PC-9 (cell line): ENCODE data around the gene ABHD1. TPM values are rescaled to one million over a fixed set of nuclear protein-coding genes. Genes with fewer than 3 reads are reported as not detected.

Source experiments
- BruUV-seq: library from RNA; stranded (reverse); fragments of 400-500 nt; replicated peaks from 2 replicates; lab custom pipeline; 2021; lab: Mats Ljungman, UMichigan
- CTCF ChIA-PET: fragments of 300-600 bp; sonication (Branson Sonifier 250); formaldehyde crosslinking; loops from one replicate; lab custom pipeline; 2022; ENCODE audit warnings: antibody characterized with exemption; lab: Charles Lee
- POLR2A ChIA-PET: fragments of 300-600 bp; sonication (Branson Sonifier 250); formaldehyde crosslinking; loops from one replicate; lab custom pipeline; 2022; ENCODE audit warnings: antibody characterized with exemption; ENCODE audit not compliant: unreplicated experiment; lab: Charles Lee
- DNase-seq, 2 experiments: peaks; one replicate each; pipeline versions ENCODE4 v3.0.0 to v3.0.0-alpha.2; 2015 to 2022; ENCODE audit warnings: mixed read lengths in 1 of 2
- H2AFZ ChIP-seq: fragments of 200-600 bp; sonication (generic); 2 replicates; pipeline ENCODE4 v1.8.1; 2017; ENCODE audit warnings: antibody characterized with exemption
- H3F3A ChIP-seq: fragments of 200-600 bp; sonication (generic); 2 replicates; pipeline ENCODE4 v1.8.1; 2017; ENCODE audit warnings: antibody characterized with exemption, mild to moderate bottlenecking, low read depth; ENCODE audit not compliant: insufficient read depth
- H3K27ac ChIP-seq: fragments of 200-600 bp; sonication (generic); 2 replicates; pipeline ENCODE4 v1.6.1; 2016; ENCODE audit warnings: mixed run types
- H3K27me3 ChIP-seq: fragments of 200-600 bp; sonication (generic); 2 replicates; pipeline ENCODE4 v1.6.1; 2016; ENCODE audit warnings: low read depth, mixed run types; ENCODE audit not compliant: insufficient read depth
- H3K36me3 ChIP-seq: fragments of 200-600 bp; sonication (generic); 2 replicates; pipeline ENCODE4 v1.6.1; 2016; ENCODE audit warnings: low read depth, mixed run types
- H3K4me1 ChIP-seq: fragments of 200-600 bp; sonication (generic); replicated peaks from 2 replicates; pipeline ENCODE4 v1.6.1; 2016; ENCODE audit warnings: mixed run types; ENCODE audit not compliant: insufficient read depth
- H3K4me2 ChIP-seq: fragments of 200-600 bp; sonication (generic); 2 replicates; pipeline ENCODE4 v1.6.1; 2017; ENCODE audit warnings: mixed run types
- H3K4me3 ChIP-seq: fragments of 200-600 bp; sonication (generic); 2 replicates; pipeline ENCODE4 v1.6.1; 2016; ENCODE audit warnings: mixed run types
- H3K79me2 ChIP-seq: fragments of 200-600 bp; sonication (generic); 2 replicates; pipeline ENCODE4 v1.6.1; 2017; ENCODE audit warnings: low read depth, mixed run types
- H3K9me2 ChIP-seq: fragments of 200-600 bp; sonication (generic); 2 replicates; pipeline ENCODE4 v1.8.1; 2017; ENCODE audit warnings: mild to moderate bottlenecking; ENCODE audit not compliant: insufficient read depth
- H3K9me3 ChIP-seq: fragments of 200-600 bp; sonication (generic); 2 replicates; pipeline ENCODE4 v1.8.1; 2016; ENCODE audit warnings: low read depth; ENCODE audit not compliant: insufficient read depth
- H4K20me1 ChIP-seq: fragments of 200-600 bp; sonication (generic); 2 replicates; pipeline ENCODE4 v1.8.1; 2017; ENCODE audit not compliant: insufficient read depth
- CTCF ChIP-seq: fragments of 200-600 bp; sonication (generic); conservative IDR thresholded peaks from 2 replicates; pipeline ENCODE4 v1.6.1; 2017; ENCODE audit warnings: mixed run types, antibody characterized with exemption, mild to moderate bottlenecking, moderate library complexity
- EZH2 ChIP-seq: fragments of 200-600 bp; sonication (generic); IDR thresholded peaks from 2 replicates; pipeline ENCODE4 v1.8.0; 2017; ENCODE audit warnings: antibody characterized with exemption, low read depth
- intact Hi-C: fragments of 100-400 bp; cut with micrococcal nuclease; formaldehyde crosslinking; loops from one replicate; pipeline ENCODE4 v1.10.0; 2022; ENCODE audit not compliant: unreplicated experiment
- total RNA-seq: library from RNA; stranded (reverse); gene quantifications from 2 replicates; pipeline ENCODE4 v1.2.3, GENCODE V29; 2021

The ABHD1 gene
- total RNA-seq, 1 experiment from 2014 or later: not detected

- peak overlapping the region; percentile 89 for H3K4me2 ChIP-seq
- 0 out of 2 replicates have a peak, but pooled peaks cover 8% of the 10 kb centered on the region for H3K36me3 ChIP-seq
- no peak for TF ChIP-seq EZH2
- no peak for TF ChIP-seq CTCF
- no peaks in the 10 kb centered on the region for H3K9me3 ChIP-seq
- ChIA-PET CTCF (no interaction called here), POLR2A (no interaction called here)
- peaks cover 10% of the 10 kb centered on the region for H3K4me1 ChIP-seq
- peaks cover 7% of the 10 kb centered on the region; the same call in 1 of the 2 replicates for H4K20me1 ChIP-seq
- DNase-seq: no peak
- TSS peak; percentile 74 for BruUV-seq
- intact Hi-C loops: loop anchor here (1.0 to 10.0 kb wide), 2 partner anchors 80 to 186 kb away; partner anchors contain the start of genes ATRAID, CAD and SLC5A6
- H3K27me3 ChIP-seq: no peaks in the 10 kb centered on the region
- peaks cover 19% of the 10 kb centered on the region for H3K79me2 ChIP-seq
- peaks cover 3% of the 10 kb centered on the region; the same call in 1 of the 2 replicates for H3F3A ChIP-seq
- H3K27ac ChIP-seq: peak overlapping the region; percentile 12; the same call in 1 of the 2 replicates
- H3K4me3 ChIP-seq: peak overlapping the region; percentile 83; the same call in 1 of the 2 replicates
- no peaks in the 10 kb centered on the region for H3K9me2 ChIP-seq
- H2AFZ ChIP-seq: peak overlapping the region; percentile 94
Observed at GRCh38 chr2:27134781-27135477, 11.3 kb downstream of the ABHD1 start.

GRCh38 chr2:27135478-27135955 is 11.9 kb downstream of the ABHD1 start:
- Histone ChIP-seq H3K4me2 (no peak overlapping the region), H3K27ac (no peak overlapping the region), H3K9me3 (no peaks in the 10 kb centered on the region), H3K9me2 (no peaks in the 10 kb centered on the region), H3K4me3 (no peak overlapping the region), H3K27me3 (0 out of 2 replicates have a peak, but pooled peaks cover 3% of the 10 kb centered on the region), H3F3A (no peaks in the 10 kb centered on the region; the same call in none of the 2 replicates), H2AFZ (no peak overlapping the region), H3K36me3 (0 out of 2 replicates have a peak, but pooled peaks cover 8% of the 10 kb centered on the region), H3K4me1 (peaks cover 10% of the 10 kb centered on the region), H3K79me2 (peaks cover 19% of the 10 kb centered on the region), H4K20me1 (peaks cover 7% of the 10 kb centered on the region; the same call in 1 of the 2 replicates)
- intact Hi-C loops: loop anchor here (10.0 kb wide), 1 partner anchor 79 kb away; the partner anchor contains the start of genes ATRAID, CAD and SLC5A6
- no peak for DNase-seq
- no TSS peak for BruUV-seq
- ChIA-PET POLR2A (no interaction called here), CTCF (no interaction called here)
- TF ChIP-seq EZH2 (no peak), CTCF (no peak)

DNA sequence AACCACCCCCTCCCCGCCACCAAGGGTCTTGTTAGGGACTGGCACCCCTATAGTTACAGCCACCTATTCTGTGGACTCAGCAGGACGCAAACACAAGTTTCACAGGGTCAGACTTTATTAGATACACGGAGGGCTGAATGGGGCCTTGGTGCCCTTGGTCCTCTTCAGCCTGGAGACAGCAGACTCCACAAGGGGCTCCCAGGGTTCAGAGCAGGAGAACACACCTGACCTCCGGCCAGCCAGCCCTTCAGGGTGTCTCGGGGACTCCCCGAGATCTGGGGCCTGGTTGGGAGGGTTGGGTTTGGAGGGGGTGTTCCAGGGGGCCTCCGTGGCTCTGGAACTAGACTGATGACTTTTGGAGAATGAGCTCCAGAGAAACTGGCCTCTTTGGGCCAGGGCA is 13.1 kb downstream of the ABHD1 start:
- peaks cover 10% of the 10 kb centered on the region for H3K4me1 ChIP-seq
- POLR2A ChIA-PET: interaction anchor here (0.6 kb wide), 1 partner anchor 233 kb away, joined by 33 read pairs; no protein-coding TSS in a partner anchor
- H4K20me1 ChIP-seq: peaks cover 7% of the 10 kb centered on the region; the same call in 1 of the 2 replicates
- no peaks in the 10 kb centered on the region for H3K9me3 ChIP-seq
- H3K4me3 ChIP-seq: no peak overlapping the region
- no peak for DNase-seq
- no TSS peak for BruUV-seq
- H3K4me2 ChIP-seq: no peak overlapping the region
- peaks cover 19% of the 10 kb centered on the region for H3K79me2 ChIP-seq
- CTCF ChIA-PET: no interaction called here
- no peaks in the 10 kb centered on the region for H3K36me3 ChIP-seq
- TF ChIP-seq CTCF (no peak), EZH2 (no peak)
- no peak overlapping the region for H2AFZ ChIP-seq
- H3K27me3 ChIP-seq: 0 out of 2 replicates have a peak, but pooled peaks cover 5% of the 10 kb centered on the region
- no peaks in the 10 kb centered on the region; the same call in 1 of the 2 replicates for H3F3A ChIP-seq
- H3K9me2 ChIP-seq: no peaks in the 10 kb centered on the region
- H3K27ac ChIP-seq: no peak overlapping the region
- intact Hi-C loops: loop anchor here (10.0 kb wide), 1 partner anchor 78 kb away; the partner anchor contains the start of genes ATRAID, CAD and SLC5A6
